SH-SY5Y (cell line): ENCODE results near the gene RRAGD.

ENCODE experiments used
- GATA2 ChIP-seq: IDR thresholded peaks from 2 replicates; pipeline ENCODE4 v1.6.1; 2011; ENCODE audit warnings: mild to moderate bottlenecking, low read depth, low read length
- GATA3 ChIP-seq: IDR thresholded peaks from 2 replicates; pipeline ENCODE4 v1.6.1; 2011; ENCODE audit warnings: low read depth, mild to moderate bottlenecking, low read length, moderate library complexity

Gene RRAGD

GRCh38 chr6:89314692-89315091 lies 97.4 kb downstream of the RRAGD start:
- TF ChIP-seq GATA3 (no peak), GATA2 (no peak)
